HepG2 (cell line): ENCODE data around the gene RNASE12. TPM values are rescaled to one million over a fixed set of nuclear protein-coding genes. Genes with fewer than 3 reads are reported as not detected.

Experiments
- ATAC-seq: fragments of 200-7000 bp; cut with Tn5 transposase; 3 replicates; pipeline ENCODE4 v1.9.1; 2020; ENCODE audit warnings: mild to moderate bottlenecking, moderate library complexity
- BruUV-seq: library from RNA; stranded (reverse); fragments of 400-500 nt; replicated peaks from 2 replicates; lab custom pipeline; 2021; lab: Mats Ljungman, UMichigan
- CTCF ChIA-PET: fragments of 300-600 bp; formaldehyde crosslinking; extraction: SDS; loops from one replicate; lab custom pipeline; 2021; ENCODE audit warnings: low total read pairs, inconsistent platforms, low intra/inter-chr PET ratio; lab: Yijun Ruan, JAX
- POLR2A ChIA-PET: fragments of 350-600 bp; sonication (Branson Sonifier 250); formaldehyde crosslinking; loops from one replicate; lab custom pipeline; 2020; ENCODE audit warnings: antibody characterized with exemption, inconsistent platforms; lab: Yijun Ruan, JAX
- DNase-seq: peaks from one replicate; pipeline ENCODE4 v3.0.0-alpha.2; 2015; ENCODE audit warnings: low spot score
- FAIRE-seq: peaks from 3 replicates; lab custom pipeline; 2011; peaks lifted over from hg19 to GRCh38; lab: Jason Lieb, UNC
- H2AFZ ChIP-seq: one replicate; pipeline ENCODE4 v1.6.1; 2011; ENCODE audit warnings: low read length, inconsistent platforms
- H3K27ac ChIP-seq: fragments of 300-600 bp; 3 replicates; pipeline ENCODE4 v1.8.0; 2011; ENCODE audit warnings: mixed run types, mild to moderate bottlenecking, mixed read lengths, low read length, inconsistent platforms; ENCODE audit not compliant: insufficient read depth; ENCODE audit errors: extremely low read length
- H3K27me3 ChIP-seq, 2 experiments: fragments of 200-600 bp in 1 of 2; 2 replicates in 1 of 2; 3 replicates in 1 of 2; pipeline versions ENCODE4 v1.6.0 to v1.8.0; 2011; ENCODE audit warnings: low read length in 2 of 2, mild to moderate bottlenecking in 2 of 2, moderate library complexity in 2 of 2, inconsistent platforms in 1 of 2; ENCODE audit not compliant: insufficient read depth in 2 of 2, control insufficient read depth in 1 of 2
- H3K36me3 ChIP-seq, 2 experiments: fragments of 200-600 bp in 1 of 2; replicated peaks in 1 of 2; 2 replicates in 1 of 2; 3 replicates in 1 of 2; pipeline versions ENCODE4 v1.5.1 to v1.8.0; 2011; ENCODE audit warnings: low read length in 2 of 2, inconsistent platforms in 1 of 2; ENCODE audit not compliant: insufficient read depth in 2 of 2, control insufficient read depth in 1 of 2
- H3K4me1 ChIP-seq: 2 replicates; pipeline ENCODE4 v1.5.1; 2012; ENCODE audit warnings: low read length, inconsistent platforms; ENCODE audit not compliant: insufficient read depth
- H3K4me2 ChIP-seq: 2 replicates; pipeline ENCODE4 v1.6.0; 2011; ENCODE audit warnings: low read depth, low read length, inconsistent platforms
- H3K4me3 ChIP-seq, 3 experiments: fragments of 200-600 bp in 1 of 3; sonication (generic), shearing (Covaris generic) in 1 of 3; replicated peaks in 1 of 3; 2 replicates each; pipeline ENCODE4 v1.5.1; 2011 to 2016; ENCODE audit warnings: low read length in 3 of 3, inconsistent platforms in 2 of 3, low read depth in 2 of 3, mild to moderate bottlenecking in 2 of 3, control low read depth in 1 of 3, mixed read lengths in 1 of 3; ENCODE audit not compliant: insufficient read depth in 1 of 3
- H3K79me2 ChIP-seq: one replicate; pipeline ENCODE4 v1.6.1; 2011; ENCODE audit warnings: low read length, inconsistent platforms; ENCODE audit not compliant: insufficient read depth
- H3K9ac ChIP-seq: 2 replicates; pipeline ENCODE4 v1.6.0; 2011; ENCODE audit warnings: mild to moderate bottlenecking, low read depth, low read length, inconsistent platforms; ENCODE audit not compliant: insufficient read depth
- H3K9me3 ChIP-seq: 2 replicates; pipeline ENCODE4 v1.5.1; 2012; ENCODE audit warnings: mild to moderate bottlenecking, low read length
- H4K20me1 ChIP-seq: 2 replicates; pipeline ENCODE4 v1.6.0; 2011; ENCODE audit warnings: inconsistent platforms, mild to moderate bottlenecking, low read length, moderate library complexity; ENCODE audit not compliant: insufficient read depth
- CENPX ChIP-seq: sonication (generic); formaldehyde crosslinking; IDR thresholded peaks from 2 replicates; pipeline ENCODE4 v1.9.0; 2021; ENCODE audit warnings: mild to moderate bottlenecking, missing genetic modification reagents, moderate library complexity
- FOXA3 ChIP-seq: IDR thresholded peaks from 2 replicates; pipeline ENCODE4 v1.6.1; 2016; ENCODE audit warnings: missing genetic modification reagents, missing compliant biosample characterization
- FOXK2 ChIP-seq: fragments of 450-650 bp; IDR thresholded peaks from 2 replicates; pipeline ENCODE4 v1.6.1; 2016
- NFYB ChIP-seq: sonication (generic); formaldehyde crosslinking; IDR thresholded peaks from 2 replicates; pipeline ENCODE4 v1.4.0; 2020; ENCODE audit warnings: missing genetic modification reagents
- SNAI1 ChIP-seq: sonication (generic); formaldehyde crosslinking; IDR thresholded peaks from 2 replicates; pipeline ENCODE4 v1.5.0; 2020; ENCODE audit warnings: mild to moderate bottlenecking, missing genetic modification reagents, borderline replicate concordance
- THAP11 ChIP-seq: IDR thresholded peaks from 2 replicates; pipeline ENCODE4 v1.6.1; 2016; ENCODE audit warnings: missing biosample characterization, missing genetic modification reagents
- ZNF232 ChIP-seq: sonication (generic); formaldehyde crosslinking; IDR thresholded peaks from 2 replicates; pipeline ENCODE4 v1.4.0; 2020; ENCODE audit warnings: missing genetic modification reagents, borderline replicate concordance
- ZNF878 ChIP-seq: sonication (generic); formaldehyde crosslinking; IDR thresholded peaks from 2 replicates; pipeline ENCODE4 v1.8.1; 2023; ENCODE audit warnings: mild to moderate bottlenecking, missing genetic modification reagents, moderate library complexity
- ZSCAN20 ChIP-seq: sonication (generic); formaldehyde crosslinking; IDR thresholded peaks from 2 replicates; pipeline ENCODE4 v1.4.0; 2020; ENCODE audit warnings: missing genetic modification reagents, mild to moderate bottlenecking, borderline replicate concordance
- ZSCAN31 ChIP-seq: sonication (generic); formaldehyde crosslinking; IDR thresholded peaks from 2 replicates; pipeline ENCODE4 v1.5.0; 2020; ENCODE audit warnings: low read depth, mild to moderate bottlenecking, missing genetic modification reagents
- WGBS: methylation state at CpG from one replicate; pipeline ENCODE4 v1.1.6; 2017; ENCODE audit warnings: low lambda C conversion rate; 5-methylcytosine and 5-hydroxymethylcytosine counted together
- in situ Hi-C: cut with HindIII; loops from 2 replicates; pipeline ENCODE4 v1.10.0; 2017; ENCODE audit warnings: low pct_unique_long_range_greater_than_20kb; ENCODE audit not compliant: extremely low pct_ligation_motif_present
- intact Hi-C: fragments of 100-400 bp; cut with micrococcal nuclease; formaldehyde crosslinking; loops from one replicate; pipeline ENCODE4 v1.10.0; 2022; ENCODE audit not compliant: unreplicated experiment
- polyA plus RNA-seq, 8 experiments: library from polyadenylated mRNA; depleted of rRNA in 3 of 8; stranded (reverse) in 7 of 8; unstranded in 1 of 8; fragments of >200 nt; fragmentation: Illumina TruSeq in 4 of 8; extraction: Trizol in 4 of 8; gene quantifications; 2 replicates each; pipeline versions ENCODE4 v1.2.1 to v1.2.3, GENCODE V29; 2011 to 2016; ENCODE audit warnings: low read depth in 4 of 8, missing spikeins in 1 of 8, mixed read lengths in 1 of 8; ENCODE audit not compliant: insufficient read depth in 1 of 8
- total RNA-seq, 5 experiments: library from RNA; depleted of rRNA; stranded (reverse); fragments of >200 nt; fragmentation: Illumina TruSeq; extraction: Trizol; gene quantifications; 2 replicates each; pipeline ENCODE4 v1.2.3, GENCODE V29; 2016; ENCODE audit warnings: low read depth in 1 of 5
- TF ChIP-seq, protein P1 (sequence below): sonication (generic); formaldehyde crosslinking; IDR thresholded peaks from 2 replicates; pipeline ENCODE4 v1.8.1; 2023; ENCODE audit warnings: mild to moderate bottlenecking, missing genetic modification reagents
- TF ChIP-seq, protein P2 (sequence below): sonication (generic); formaldehyde crosslinking; IDR thresholded peaks from 2 replicates; pipeline ENCODE4 v1.8.1; 2023; ENCODE audit warnings: missing genetic modification reagents, inconsistent platforms, borderline replicate concordance
- TF ChIP-seq, protein P3 (sequence below): sonication (generic); formaldehyde crosslinking; IDR thresholded peaks from 2 replicates; pipeline ENCODE4; 2020; ENCODE audit warnings: missing genetic modification reagents, mild to moderate bottlenecking, borderline replicate concordance
- TF ChIP-seq, protein P4 (sequence below): sonication (generic); formaldehyde crosslinking; IDR thresholded peaks from 2 replicates; pipeline ENCODE4 v1.5.0; 2020; ENCODE audit warnings: missing genetic modification reagents, mild to moderate bottlenecking, borderline replicate concordance
- TF ChIP-seq, protein P5 (sequence below): sonication (generic); formaldehyde crosslinking; IDR thresholded peaks from 2 replicates; pipeline ENCODE4 v1.8.1; 2022; ENCODE audit warnings: mild to moderate bottlenecking, missing genetic modification reagents

RNASE12 gene
- total and polyA plus RNA-seq, 2 of the 13 experiments (the other 11 are each of a cell fraction or from before 2014, with no cell fraction given), result not detected

DNA sequence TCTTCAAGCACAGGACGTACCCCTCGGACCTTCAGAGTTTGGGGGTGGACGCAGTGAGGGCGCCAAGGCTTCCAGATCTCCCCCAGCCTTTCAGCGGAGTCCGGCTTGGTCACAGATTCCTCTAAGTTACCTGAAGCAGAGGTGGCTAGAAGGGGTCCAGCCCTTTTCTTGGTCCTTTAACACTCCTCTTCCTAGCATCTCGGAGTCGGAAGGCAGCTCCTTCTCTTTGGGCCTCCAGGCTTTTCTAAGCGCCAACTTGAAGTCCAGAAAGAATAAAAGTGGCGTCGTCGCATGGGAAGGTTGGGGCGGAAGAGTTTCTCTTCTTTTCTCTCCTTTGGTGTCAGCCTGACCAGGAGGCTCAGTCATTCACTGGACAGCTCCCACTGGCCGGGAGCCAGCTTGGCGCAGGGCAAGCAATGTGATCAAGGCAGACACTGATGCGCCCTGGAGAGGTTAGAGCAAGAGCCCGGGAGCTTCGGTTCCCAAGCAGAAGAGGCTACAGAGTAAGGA is 40.8 kb upstream of the RNASE12 start:
- 2% methylated on average over 18 of the region's 18 CpGs for WGBS
- peak overlapping the region; percentile 48 for H3K9ac ChIP-seq
- POLR2A ChIA-PET, result interaction anchor here (0.6 to 3.3 kb wide), 8 partner anchors 18 to 289 kb away, joined by 3 to 99 read pairs (median 6); partner anchors contain the start of genes PARP2 and RNASE4
- 0 out of 2 replicates have a peak, but pooled peaks have one; percentile 52 for TF ChIP-seq ZSCAN31 (CRISPR knock-in tag)
- TF ChIP-seq FOXK2, result no peak
- TF ChIP-seq SNAI1 (CRISPR knock-in tag), result no peak
- peak; percentile 77; the same call in 1 of the 2 replicates for TF ChIP-seq ZNF232 (CRISPR knock-in tag)
- TF ChIP-seq, protein P1, sequence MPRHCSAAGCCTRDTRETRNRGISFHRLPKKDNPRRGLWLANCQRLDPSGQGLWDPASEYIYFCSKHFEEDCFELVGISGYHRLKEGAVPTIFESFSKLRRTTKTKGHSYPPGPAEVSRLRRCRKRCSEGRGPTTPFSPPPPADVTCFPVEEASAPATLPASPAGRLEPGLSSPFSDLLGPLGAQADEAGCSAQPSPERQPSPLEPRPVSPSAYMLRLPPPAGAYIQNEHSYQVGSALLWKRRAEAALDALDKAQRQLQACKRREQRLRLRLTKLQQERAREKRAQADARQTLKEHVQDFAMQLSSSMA (CRISPR knock-in tag), result no peak
- TF ChIP-seq, protein P2, sequence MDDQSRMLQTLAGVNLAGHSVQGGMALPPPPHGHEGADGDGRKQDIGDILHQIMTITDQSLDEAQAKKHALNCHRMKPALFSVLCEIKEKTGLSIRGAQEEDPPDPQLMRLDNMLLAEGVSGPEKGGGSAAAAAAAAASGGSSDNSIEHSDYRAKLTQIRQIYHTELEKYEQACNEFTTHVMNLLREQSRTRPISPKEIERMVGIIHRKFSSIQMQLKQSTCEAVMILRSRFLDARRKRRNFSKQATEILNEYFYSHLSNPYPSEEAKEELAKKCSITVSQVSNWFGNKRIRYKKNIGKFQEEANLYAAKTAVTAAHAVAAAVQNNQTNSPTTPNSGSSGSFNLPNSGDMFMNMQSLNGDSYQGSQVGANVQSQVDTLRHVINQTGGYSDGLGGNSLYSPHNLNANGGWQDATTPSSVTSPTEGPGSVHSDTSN (CRISPR knock-in tag), result no peak
- TF ChIP-seq, protein P3, sequence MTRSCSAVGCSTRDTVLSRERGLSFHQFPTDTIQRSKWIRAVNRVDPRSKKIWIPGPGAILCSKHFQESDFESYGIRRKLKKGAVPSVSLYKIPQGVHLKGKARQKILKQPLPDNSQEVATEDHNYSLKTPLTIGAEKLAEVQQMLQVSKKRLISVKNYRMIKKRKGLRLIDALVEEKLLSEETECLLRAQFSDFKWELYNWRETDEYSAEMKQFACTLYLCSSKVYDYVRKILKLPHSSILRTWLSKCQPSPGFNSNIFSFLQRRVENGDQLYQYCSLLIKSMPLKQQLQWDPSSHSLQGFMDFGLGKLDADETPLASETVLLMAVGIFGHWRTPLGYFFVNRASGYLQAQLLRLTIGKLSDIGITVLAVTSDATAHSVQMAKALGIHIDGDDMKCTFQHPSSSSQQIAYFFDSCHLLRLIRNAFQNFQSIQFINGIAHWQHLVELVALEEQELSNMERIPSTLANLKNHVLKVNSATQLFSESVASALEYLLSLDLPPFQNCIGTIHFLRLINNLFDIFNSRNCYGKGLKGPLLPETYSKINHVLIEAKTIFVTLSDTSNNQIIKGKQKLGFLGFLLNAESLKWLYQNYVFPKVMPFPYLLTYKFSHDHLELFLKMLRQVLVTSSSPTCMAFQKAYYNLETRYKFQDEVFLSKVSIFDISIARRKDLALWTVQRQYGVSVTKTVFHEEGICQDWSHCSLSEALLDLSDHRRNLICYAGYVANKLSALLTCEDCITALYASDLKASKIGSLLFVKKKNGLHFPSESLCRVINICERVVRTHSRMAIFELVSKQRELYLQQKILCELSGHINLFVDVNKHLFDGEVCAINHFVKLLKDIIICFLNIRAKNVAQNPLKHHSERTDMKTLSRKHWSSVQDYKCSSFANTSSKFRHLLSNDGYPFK (CRISPR knock-in tag), result no peak
- TF ChIP-seq ZNF878 (CRISPR knock-in tag), result no peak
- no peak for TF ChIP-seq THAP11 (CRISPR knock-in tag)
- no peak for TF ChIP-seq FOXA3 (CRISPR knock-in tag)
- TF ChIP-seq ZSCAN20, result no peak
- no peak for TF ChIP-seq CENPX (CRISPR knock-in tag)
- TF ChIP-seq, protein P4, sequence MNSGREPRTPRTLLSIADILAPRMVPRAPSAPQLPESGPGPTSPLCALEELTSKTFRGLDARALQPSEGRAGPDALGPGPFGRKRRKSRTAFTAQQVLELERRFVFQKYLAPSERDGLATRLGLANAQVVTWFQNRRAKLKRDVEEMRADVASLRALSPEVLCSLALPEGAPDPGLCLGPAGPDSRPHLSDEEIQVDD (CRISPR knock-in tag), result no peak
- TF ChIP-seq, protein P5, sequence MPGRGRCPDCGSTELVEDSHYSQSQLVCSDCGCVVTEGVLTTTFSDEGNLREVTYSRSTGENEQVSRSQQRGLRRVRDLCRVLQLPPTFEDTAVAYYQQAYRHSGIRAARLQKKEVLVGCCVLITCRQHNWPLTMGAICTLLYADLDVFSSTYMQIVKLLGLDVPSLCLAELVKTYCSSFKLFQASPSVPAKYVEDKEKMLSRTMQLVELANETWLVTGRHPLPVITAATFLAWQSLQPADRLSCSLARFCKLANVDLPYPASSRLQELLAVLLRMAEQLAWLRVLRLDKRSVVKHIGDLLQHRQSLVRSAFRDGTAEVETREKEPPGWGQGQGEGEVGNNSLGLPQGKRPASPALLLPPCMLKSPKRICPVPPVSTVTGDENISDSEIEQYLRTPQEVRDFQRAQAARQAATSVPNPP (CRISPR knock-in tag), result no peak
- peak; percentile 26; the same call in 1 of the 2 replicates for TF ChIP-seq NFYB (CRISPR knock-in tag)

More for the DNA sequence above, 40.8 kb upstream of the RNASE12 start:
- FAIRE-seq (peak; percentile 59), ATAC-seq (peak; percentile 83), DNase-seq (peak; percentile 83)
- Histone ChIP-seq H3K27ac (peak overlapping the region; percentile 33), H3K4me3 (peak overlapping the region; percentile 69 to 78 (median 77)), H2AFZ (peak overlapping the region; percentile 86), H3K79me2 (no peaks in the 10 kb centered on the region), H4K20me1 (no peaks in the 10 kb centered on the region), H3K36me3 (no peaks in the 10 kb centered on the region), H3K27me3 (no peaks in the 10 kb centered on the region; a peak in 1 of 5 replicates), H3K4me2 (peak overlapping the region; percentile 78), H3K9me3 (no peaks in the 10 kb centered on the region), H3K4me1 (peaks cover 41% of the 10 kb centered on the region)
- CTCF ChIA-PET, result interaction anchor here (1.5 kb wide), 1 partner anchor 19 kb away, joined by 6 read pairs; no protein-coding TSS in a partner anchor
- in situ Hi-C loops, result loop anchor here (5.0 kb wide), 1 partner anchor 50 kb away; the partner anchor contains the start of gene RNASE4
- BruUV-seq, result no TSS peak
- intact Hi-C loops, result loop anchor here (1.0 to 2.0 kb wide), 4 partner anchors 19 to 59 kb away; no protein-coding TSS in a partner anchor
